ENCODE data around the gene GPR18. TPM values are rescaled to one million over a fixed set of nuclear protein-coding genes. Genes with fewer than 3 reads are reported as not detected.

Gene GPR18
- polyA plus RNA-seq, 1 donor (not counting 4 experiments of a cell fraction or from before 2014, with no cell fraction given): not detected

GRCh38 chr13:99269627-99270241, 11.6 kb upstream of the GPR18 start:
- FAIRE-seq: no peak
- H3K9ac ChIP-seq (ENCODE audit: control insufficient read depth, extremely low read depth, insufficient read depth, low read length): no peak overlapping the region
- peaks cover 8% of the 10 kb centered on the region for H3K79me2 ChIP-seq (ENCODE audit: control insufficient read depth, insufficient read depth, low read length)
- no peaks in the 10 kb centered on the region for H3K4me1 ChIP-seq (ENCODE audit: control insufficient read depth, extremely low read depth, insufficient read depth, low read length)
- dilution Hi-C loops (cut with MboI; ENCODE audit: extremely low pct_ligation_motif_present, low sequenced_read_pairs): loop anchor here (10.0 kb wide), 1 partner anchor 95 kb away; no protein-coding TSS in a partner anchor
- no peak for DNase-seq (ENCODE audit: low read depth, low spot score)
- H3K9me3 ChIP-seq (ENCODE audit: control insufficient read depth, low read depth, low read length): no peaks in the 10 kb centered on the region
- no peak overlapping the region for H3K4me2 ChIP-seq (ENCODE audit: control insufficient read depth, extremely low read depth, insufficient read depth, low read depth, low read length)
- peak in 2 of 3 experiments; percentile 32 to 46 for TF ChIP-seq CTCF (optimal IDR thresholded peaks at IDR 0.05 in 1 of 3, IDR thresholded peaks at IDR 0.05 in 1 of 3, conservative IDR thresholded peaks at IDR 0.05 in 1 of 3; ENCODE audit: extremely low read depth in 1 of 3, insufficient read depth in 2 of 3, low read length in 3 of 3)
- TF ChIP-seq EZH2 (IDR thresholded peaks at IDR 0.05; ENCODE audit: low read length): no peak
- H3K27ac ChIP-seq (ENCODE audit: control insufficient read depth, insufficient read depth, low read length): no peak overlapping the region
- no peaks in the 10 kb centered on the region for H3K36me3 ChIP-seq (ENCODE audit: control insufficient read depth in 2 of 2, extremely low read depth in 1 of 2, insufficient read depth in 2 of 2, low read length in 2 of 2)
- no peaks in the 10 kb centered on the region for H4K20me1 ChIP-seq (ENCODE audit: control insufficient read depth, extremely low read depth, insufficient read depth, low read length)
- H3K27me3 ChIP-seq (ENCODE audit: control insufficient read depth, extremely low read depth, insufficient read depth, low read length): no peaks in the 10 kb centered on the region
- H3K9me1 ChIP-seq (ENCODE audit: control insufficient read depth, extremely low read depth, insufficient read depth, low read length): no peaks in the 10 kb centered on the region
- no peak overlapping the region for H3K4me3 ChIP-seq (ENCODE audit: control insufficient read depth in 2 of 3, extremely low read depth in 1 of 3, insufficient read depth in 2 of 3, low read depth in 1 of 3, low read length in 3 of 3)
- H2AFZ ChIP-seq (ENCODE audit: control insufficient read depth, low read length): no peak overlapping the region

- no peaks in the 10 kb centered on the region for H3K9me1 ChIP-seq (ENCODE audit: control insufficient read depth, extremely low read depth, insufficient read depth, low read length)
- no peak overlapping the region for H3K27ac ChIP-seq (ENCODE audit: control insufficient read depth, insufficient read depth, low read length)
- dilution Hi-C loops (cut with MboI; ENCODE audit: extremely low pct_ligation_motif_present, low sequenced_read_pairs): loop anchor here (10.0 kb wide), 1 partner anchor 94 kb away; no protein-coding TSS in a partner anchor
- peaks cover 1 to 3% of the 10 kb centered on the region in 2 experiments for H3K36me3 ChIP-seq (ENCODE audit: control insufficient read depth in 2 of 2, extremely low read depth in 1 of 2, insufficient read depth in 2 of 2, low read length in 2 of 2)
- H3K4me2 ChIP-seq (ENCODE audit: control insufficient read depth, extremely low read depth, insufficient read depth, low read depth, low read length): no peak overlapping the region
- H2AFZ ChIP-seq (ENCODE audit: control insufficient read depth, low read length): no peak overlapping the region
- FAIRE-seq: no peak
- TF ChIP-seq CTCF (optimal IDR thresholded peaks at IDR 0.05 in 1 of 3, IDR thresholded peaks at IDR 0.05 in 1 of 3, conservative IDR thresholded peaks at IDR 0.05 in 1 of 3; ENCODE audit: extremely low read depth in 1 of 3, insufficient read depth in 2 of 3, low read length in 3 of 3): no peak
- no peak for TF ChIP-seq EZH2 (IDR thresholded peaks at IDR 0.05; ENCODE audit: low read length)
- no peaks in the 10 kb centered on the region for H4K20me1 ChIP-seq (ENCODE audit: control insufficient read depth, extremely low read depth, insufficient read depth, low read length)
- no peaks in the 10 kb centered on the region for H3K4me1 ChIP-seq (ENCODE audit: control insufficient read depth, extremely low read depth, insufficient read depth, low read length)
- H3K9ac ChIP-seq (ENCODE audit: control insufficient read depth, extremely low read depth, insufficient read depth, low read length): no peak overlapping the region
- no peak for DNase-seq (ENCODE audit: low read depth, low spot score)
- H3K27me3 ChIP-seq (ENCODE audit: control insufficient read depth, extremely low read depth, insufficient read depth, low read length): no peaks in the 10 kb centered on the region
- no peaks in the 10 kb centered on the region for H3K9me3 ChIP-seq (ENCODE audit: control insufficient read depth, low read depth, low read length)
- peaks cover 8% of the 10 kb centered on the region for H3K79me2 ChIP-seq (ENCODE audit: control insufficient read depth, insufficient read depth, low read length)
- H3K4me3 ChIP-seq (ENCODE audit: control insufficient read depth in 2 of 3, extremely low read depth in 1 of 3, insufficient read depth in 2 of 3, low read depth in 1 of 3, low read length in 3 of 3): no peak overlapping the region
Measured at GRCh38 chr13:99268822-99269221, 10.6 kb upstream of the GPR18 start.

Measured in keratinocyte (primary cell).